ENCODE results near the gene WDR88. TPM values are rescaled to one million over a fixed set of nuclear protein-coding genes. Genes with fewer than 3 reads are reported as not detected.

The WDR88 gene
- total and polyA plus RNA-seq, 2 of the 13 experiments (the other 11 are each of a cell fraction or from before 2014, with no cell fraction given), result not detected

DNA sequence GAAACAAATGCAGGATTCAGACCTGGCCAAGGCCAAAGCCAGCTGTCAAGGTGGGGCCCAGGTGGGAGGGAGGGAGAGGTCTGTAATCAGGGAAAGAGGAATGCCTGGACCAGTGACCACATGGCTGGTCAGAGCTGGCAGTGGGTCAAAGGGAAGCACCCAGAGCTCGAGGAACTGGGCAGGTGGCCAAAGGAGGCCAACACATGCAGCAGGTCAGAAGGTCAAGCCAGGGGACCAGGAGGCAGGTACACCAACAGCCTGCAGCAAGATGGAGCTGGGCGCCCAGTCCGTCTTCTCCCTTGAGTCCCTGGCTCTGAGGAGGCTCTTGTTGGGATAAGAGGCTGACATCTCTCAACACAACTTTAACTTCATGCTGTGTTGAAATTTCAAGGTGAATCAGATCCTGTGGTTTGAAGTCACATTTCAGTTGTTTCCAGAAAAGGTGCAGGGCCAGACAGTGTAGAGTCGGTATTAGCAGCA, 33.8 kb upstream of the WDR88 start (continued):
- no peak for TF ChIP-seq SMARCE1 (IDR thresholded peaks at IDR 0.05; ENCODE audit: borderline replicate concordance)
- TF ChIP-seq ZBTB20 (CRISPR knock-in tag; IDR thresholded peaks at IDR 0.05; ENCODE audit: borderline replicate concordance, low read depth), result no peak; the same call in 1 of the 2 replicates
- no peak for TF ChIP-seq ZFP1 (CRISPR knock-in tag; IDR thresholded peaks at IDR 0.05)
- no peak for TF ChIP-seq KAT2B (IDR thresholded peaks at IDR 0.05; ENCODE audit: borderline replicate concordance, low read depth, low read length)
- TF ChIP-seq NAIF1 (CRISPR knock-in tag; IDR thresholded peaks at IDR 0.05; ENCODE audit: borderline replicate concordance), result no peak
- TF ChIP-seq CHCHD3 (CRISPR knock-in tag; IDR thresholded peaks at IDR 0.05), result no peak
- TF ChIP-seq, protein P1, sequence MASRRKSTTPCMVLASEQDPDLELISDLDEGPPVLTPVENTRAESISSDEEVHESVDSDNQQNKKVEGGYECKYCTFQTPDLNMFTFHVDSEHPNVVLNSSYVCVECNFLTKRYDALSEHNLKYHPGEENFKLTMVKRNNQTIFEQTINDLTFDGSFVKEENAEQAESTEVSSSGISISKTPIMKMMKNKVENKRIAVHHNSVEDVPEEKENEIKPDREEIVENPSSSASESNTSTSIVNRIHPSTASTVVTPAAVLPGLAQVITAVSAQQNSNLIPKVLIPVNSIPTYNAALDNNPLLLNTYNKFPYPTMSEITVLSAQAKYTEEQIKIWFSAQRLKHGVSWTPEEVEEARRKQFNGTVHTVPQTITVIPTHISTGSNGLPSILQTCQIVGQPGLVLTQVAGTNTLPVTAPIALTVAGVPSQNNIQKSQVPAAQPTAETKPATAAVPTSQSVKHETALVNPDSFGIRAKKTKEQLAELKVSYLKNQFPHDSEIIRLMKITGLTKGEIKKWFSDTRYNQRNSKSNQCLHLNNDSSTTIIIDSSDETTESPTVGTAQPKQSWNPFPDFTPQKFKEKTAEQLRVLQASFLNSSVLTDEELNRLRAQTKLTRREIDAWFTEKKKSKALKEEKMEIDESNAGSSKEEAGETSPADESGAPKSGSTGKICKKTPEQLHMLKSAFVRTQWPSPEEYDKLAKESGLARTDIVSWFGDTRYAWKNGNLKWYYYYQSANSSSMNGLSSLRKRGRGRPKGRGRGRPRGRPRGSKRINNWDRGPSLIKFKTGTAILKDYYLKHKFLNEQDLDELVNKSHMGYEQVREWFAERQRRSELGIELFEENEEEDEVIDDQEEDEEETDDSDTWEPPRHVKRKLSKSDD (CRISPR knock-in tag; IDR thresholded peaks at IDR 0.05; ENCODE audit: low read depth), result no peak
- TF ChIP-seq, protein P2, sequence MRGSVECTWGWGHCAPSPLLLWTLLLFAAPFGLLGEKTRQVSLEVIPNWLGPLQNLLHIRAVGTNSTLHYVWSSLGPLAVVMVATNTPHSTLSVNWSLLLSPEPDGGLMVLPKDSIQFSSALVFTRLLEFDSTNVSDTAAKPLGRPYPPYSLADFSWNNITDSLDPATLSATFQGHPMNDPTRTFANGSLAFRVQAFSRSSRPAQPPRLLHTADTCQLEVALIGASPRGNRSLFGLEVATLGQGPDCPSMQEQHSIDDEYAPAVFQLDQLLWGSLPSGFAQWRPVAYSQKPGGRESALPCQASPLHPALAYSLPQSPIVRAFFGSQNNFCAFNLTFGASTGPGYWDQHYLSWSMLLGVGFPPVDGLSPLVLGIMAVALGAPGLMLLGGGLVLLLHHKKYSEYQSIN (CRISPR knock-in tag; IDR thresholded peaks at IDR 0.05; ENCODE audit: borderline replicate concordance), result no peak
- TF ChIP-seq ZNF619 (CRISPR knock-in tag; IDR thresholded peaks at IDR 0.05), result no peak
- TF ChIP-seq, protein P3, sequence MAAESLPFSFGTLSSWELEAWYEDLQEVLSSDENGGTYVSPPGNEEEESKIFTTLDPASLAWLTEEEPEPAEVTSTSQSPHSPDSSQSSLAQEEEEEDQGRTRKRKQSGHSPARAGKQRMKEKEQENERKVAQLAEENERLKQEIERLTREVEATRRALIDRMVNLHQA (CRISPR knock-in tag; IDR thresholded peaks at IDR 0.05), result no peak
- no peak for TF ChIP-seq ZKSCAN8 (CRISPR knock-in tag; IDR thresholded peaks at IDR 0.05; ENCODE audit: borderline replicate concordance)
- no peak for TF ChIP-seq MATR3 (CRISPR knock-in tag; IDR thresholded peaks at IDR 0.05)
- no peak for TF ChIP-seq ZKSCAN1 (IDR thresholded peaks at IDR 0.05; ENCODE audit: low read length)
- TF ChIP-seq ELF3 (CRISPR knock-in tag; IDR thresholded peaks at IDR 0.05), result peak; percentile 52
- TF ChIP-seq, protein P4, sequence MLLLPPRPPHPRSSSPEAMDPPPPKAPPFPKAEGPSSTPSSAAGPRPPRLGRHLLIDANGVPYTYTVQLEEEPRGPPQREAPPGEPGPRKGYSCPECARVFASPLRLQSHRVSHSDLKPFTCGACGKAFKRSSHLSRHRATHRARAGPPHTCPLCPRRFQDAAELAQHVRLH (CRISPR knock-in tag; IDR thresholded peaks at IDR 0.05; ENCODE audit: borderline replicate concordance, low read depth), result no peak
- TF ChIP-seq, protein P5, sequence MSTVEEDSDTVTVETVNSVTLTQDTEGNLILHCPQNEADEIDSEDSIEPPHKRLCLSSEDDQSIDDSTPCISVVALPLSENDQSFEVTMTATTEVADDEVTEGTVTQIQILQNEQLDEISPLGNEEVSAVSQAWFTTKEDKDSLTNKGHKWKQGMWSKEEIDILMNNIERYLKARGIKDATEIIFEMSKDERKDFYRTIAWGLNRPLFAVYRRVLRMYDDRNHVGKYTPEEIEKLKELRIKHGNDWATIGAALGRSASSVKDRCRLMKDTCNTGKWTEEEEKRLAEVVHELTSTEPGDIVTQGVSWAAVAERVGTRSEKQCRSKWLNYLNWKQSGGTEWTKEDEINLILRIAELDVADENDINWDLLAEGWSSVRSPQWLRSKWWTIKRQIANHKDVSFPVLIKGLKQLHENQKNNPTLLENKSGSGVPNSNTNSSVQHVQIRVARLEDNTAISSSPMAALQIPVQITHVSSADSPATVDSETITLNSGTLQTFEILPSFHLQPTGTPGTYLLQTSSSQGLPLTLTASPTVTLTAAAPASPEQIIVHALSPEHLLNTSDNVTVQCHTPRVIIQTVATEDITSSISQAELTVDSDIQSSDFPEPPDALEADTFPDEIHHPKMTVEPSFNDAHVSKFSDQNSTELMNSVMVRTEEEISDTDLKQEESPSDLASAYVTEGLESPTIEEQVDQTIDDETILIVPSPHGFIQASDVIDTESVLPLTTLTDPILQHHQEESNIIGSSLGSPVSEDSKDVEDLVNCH (CRISPR knock-in tag; IDR thresholded peaks at IDR 0.05), result no peak
- TF ChIP-seq, protein P6, sequence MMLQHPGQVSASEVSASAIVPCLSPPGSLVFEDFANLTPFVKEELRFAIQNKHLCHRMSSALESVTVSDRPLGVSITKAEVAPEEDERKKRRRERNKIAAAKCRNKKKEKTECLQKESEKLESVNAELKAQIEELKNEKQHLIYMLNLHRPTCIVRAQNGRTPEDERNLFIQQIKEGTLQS (CRISPR knock-in tag; IDR thresholded peaks at IDR 0.05), result no peak
- no peak for TF ChIP-seq GATAD1 (CRISPR knock-in tag; IDR thresholded peaks at IDR 0.05)
- no peak for TF ChIP-seq ZNF317 (CRISPR knock-in tag; IDR thresholded peaks at IDR 0.05)
- TF ChIP-seq SMYD3 (CRISPR knock-in tag; IDR thresholded peaks at IDR 0.05), result no peak
- peak; percentile 57 for TF ChIP-seq FOSL2 (CRISPR knock-in tag; IDR thresholded peaks at IDR 0.05)
- TF ChIP-seq U2AF2 (IDR thresholded peaks at IDR 0.05; ENCODE audit: low read depth, low read length), result no peak
- no peak for TF ChIP-seq ZNF260 (CRISPR knock-in tag; IDR thresholded peaks at IDR 0.05; ENCODE audit: borderline replicate concordance, low read depth)
- no peak for TF ChIP-seq ZFP36 (IDR thresholded peaks at IDR 0.05; ENCODE audit: borderline replicate concordance, low read depth, low read length, partially characterized antibody)
- no peak for TF ChIP-seq ZNF629 (CRISPR knock-in tag; conservative IDR thresholded peaks at IDR 0.05)
- no peak for TF ChIP-seq FOXJ3 (CRISPR knock-in tag; IDR thresholded peaks at IDR 0.05; ENCODE audit: borderline replicate concordance)
